Measurements from ENCODE around the gene SLC9C1.

SLC9C1 gene

DNA sequence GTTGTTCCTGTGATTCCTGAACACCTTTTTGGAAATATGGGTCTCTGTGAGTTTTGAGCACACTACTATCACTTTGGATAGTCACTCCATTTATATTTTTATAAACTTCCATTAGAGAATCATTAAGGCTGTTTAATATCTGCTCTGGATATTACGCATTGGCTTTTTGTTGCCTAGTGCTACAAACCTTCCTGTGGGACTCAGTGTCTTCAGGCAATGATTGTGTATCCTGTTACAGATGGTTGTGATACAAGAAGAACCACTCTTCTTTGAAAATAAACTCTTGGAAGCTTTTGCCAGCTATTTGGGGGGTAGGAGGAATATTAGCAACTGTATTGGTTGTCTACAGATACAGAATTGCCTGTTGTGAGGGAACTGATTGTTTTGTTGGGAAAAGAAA lies 176.6 kb downstream of the SLC9C1 start:
- TF ChIP-seq, protein P1, sequence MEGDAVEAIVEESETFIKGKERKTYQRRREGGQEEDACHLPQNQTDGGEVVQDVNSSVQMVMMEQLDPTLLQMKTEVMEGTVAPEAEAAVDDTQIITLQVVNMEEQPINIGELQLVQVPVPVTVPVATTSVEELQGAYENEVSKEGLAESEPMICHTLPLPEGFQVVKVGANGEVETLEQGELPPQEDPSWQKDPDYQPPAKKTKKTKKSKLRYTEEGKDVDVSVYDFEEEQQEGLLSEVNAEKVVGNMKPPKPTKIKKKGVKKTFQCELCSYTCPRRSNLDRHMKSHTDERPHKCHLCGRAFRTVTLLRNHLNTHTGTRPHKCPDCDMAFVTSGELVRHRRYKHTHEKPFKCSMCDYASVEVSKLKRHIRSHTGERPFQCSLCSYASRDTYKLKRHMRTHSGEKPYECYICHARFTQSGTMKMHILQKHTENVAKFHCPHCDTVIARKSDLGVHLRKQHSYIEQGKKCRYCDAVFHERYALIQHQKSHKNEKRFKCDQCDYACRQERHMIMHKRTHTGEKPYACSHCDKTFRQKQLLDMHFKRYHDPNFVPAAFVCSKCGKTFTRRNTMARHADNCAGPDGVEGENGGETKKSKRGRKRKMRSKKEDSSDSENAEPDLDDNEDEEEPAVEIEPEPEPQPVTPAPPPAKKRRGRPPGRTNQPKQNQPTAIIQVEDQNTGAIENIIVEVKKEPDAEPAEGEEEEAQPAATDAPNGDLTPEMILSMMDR (IDR thresholded peaks at IDR 0.05; ENCODE audit: low read depth, low read length), result no peak
- no peak for DNase-seq (ENCODE audit: extremely low read depth, low read depth)

DNA sequence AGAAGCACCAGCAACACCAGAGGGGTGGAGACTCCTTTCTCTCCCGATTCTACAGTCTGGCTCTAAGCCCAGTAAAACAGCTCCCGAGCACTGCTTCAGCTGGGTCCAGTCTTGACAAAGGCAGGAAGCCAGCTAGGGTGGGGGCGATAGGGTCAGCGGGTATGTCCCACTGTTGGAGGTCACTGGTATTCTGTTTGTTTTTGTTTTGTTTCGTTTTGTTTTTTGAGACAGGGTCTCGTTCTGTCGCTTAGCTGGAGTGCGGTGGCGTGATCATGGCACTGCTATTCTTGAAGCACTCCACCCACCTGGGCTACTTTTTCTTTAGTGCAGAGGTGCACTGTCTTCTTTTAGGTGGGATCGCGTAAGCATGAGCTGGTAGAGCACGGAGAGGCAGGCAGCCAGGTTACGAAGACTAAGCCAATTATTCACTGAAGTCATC lies 177.2 kb downstream of the SLC9C1 start:
- TF ChIP-seq, protein P1 (IDR thresholded peaks at IDR 0.05; ENCODE audit: low read depth, low read length), result no peak
- no peak for DNase-seq (ENCODE audit: extremely low read depth, low read depth)

DNA sequence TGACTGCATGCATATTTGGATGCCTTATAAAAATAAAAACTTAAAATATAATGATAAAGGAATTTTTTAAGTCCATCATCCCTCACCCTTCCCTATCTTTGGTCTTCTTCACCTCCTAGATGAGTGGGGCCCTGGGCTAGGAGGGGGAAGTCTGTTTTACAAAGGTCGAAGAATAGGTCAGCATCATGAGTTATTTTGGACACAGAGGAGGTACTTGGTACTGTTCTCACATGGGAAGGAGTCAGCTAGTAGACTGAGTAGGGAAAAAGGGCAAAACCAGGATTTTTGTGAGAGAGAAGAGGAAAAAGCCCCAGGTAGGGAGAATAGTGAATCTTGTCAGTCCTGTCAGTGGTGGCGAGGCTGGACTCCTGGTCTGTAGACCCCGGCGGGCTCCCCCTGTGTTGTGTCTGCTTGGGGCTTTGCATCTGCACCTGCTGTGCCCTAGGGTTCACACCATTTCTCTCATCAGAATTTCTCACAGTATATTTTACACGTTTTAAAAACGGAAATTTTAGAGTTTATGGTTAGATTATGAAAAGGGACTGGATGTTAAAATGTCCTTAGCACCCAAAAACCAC lies 178.1 kb downstream of the SLC9C1 start:
- DNase-seq (ENCODE audit: extremely low read depth, low read depth), result no peak
- TF ChIP-seq, protein P1 (IDR thresholded peaks at IDR 0.05; ENCODE audit: low read depth, low read length), result no peak

DNA sequence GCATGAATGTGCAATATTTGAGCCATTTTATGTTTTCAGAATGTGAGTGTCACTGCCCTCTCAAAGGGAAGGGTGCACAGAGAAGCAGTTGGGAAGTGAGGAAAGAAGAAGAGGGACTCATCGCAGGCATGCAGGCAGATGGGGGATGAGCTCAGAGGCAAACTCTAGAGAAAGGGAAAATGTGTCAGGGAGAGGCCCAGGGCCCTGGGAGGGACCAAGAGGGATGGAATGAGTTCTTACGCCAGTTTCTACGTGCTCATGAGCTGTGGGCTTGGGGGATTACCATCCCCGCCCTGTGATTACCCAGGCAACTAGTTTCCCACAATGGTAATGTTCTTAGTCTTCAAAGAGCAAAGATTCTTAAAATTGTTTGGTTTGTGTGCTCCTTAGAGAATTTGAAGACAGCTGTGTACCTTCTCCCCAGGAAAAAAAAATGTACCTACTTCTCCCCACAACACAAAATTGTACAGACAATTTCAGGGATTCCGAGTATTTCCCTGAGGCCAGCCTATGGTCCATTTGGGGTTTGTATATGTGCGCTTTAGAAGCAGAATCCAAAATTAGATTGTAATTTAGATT lies 178.8 kb downstream of the SLC9C1 start:
- TF ChIP-seq, protein P1 (IDR thresholded peaks at IDR 0.05; ENCODE audit: low read depth, low read length), result no peak
- DNase-seq (ENCODE audit: extremely low read depth, low read depth), result no peak

DNA sequence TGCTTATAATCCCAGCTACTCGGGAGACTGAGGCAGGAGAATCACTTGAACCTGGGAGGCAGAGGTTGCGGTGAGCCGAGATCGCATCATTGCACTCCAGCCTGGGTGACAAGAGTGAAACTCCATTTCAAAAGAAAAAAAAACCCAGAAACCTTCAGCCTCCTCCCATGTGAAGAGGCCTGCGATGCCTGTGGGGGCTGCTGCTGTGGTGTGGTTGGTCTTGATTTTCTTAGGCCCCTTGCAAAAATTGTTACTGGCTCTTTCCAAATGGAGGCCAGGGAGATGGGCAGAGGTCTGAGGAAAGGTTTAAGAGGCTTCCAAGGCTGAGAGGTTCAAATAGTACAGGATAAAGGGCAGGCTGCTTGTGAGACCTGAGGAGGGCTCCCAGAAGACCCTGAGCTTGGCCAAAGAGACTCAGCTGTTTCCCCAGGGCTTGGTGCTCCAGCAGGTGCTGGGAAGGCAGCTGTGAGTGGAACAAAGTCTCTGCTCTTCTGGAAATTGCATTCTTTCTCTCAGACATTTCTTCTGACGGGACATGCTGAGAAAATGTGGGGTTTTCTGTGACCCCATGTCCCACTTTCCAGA lies 179.3 kb downstream of the SLC9C1 start:
- no peak for DNase-seq (ENCODE audit: extremely low read depth, low read depth)
- TF ChIP-seq, protein P1 (IDR thresholded peaks at IDR 0.05; ENCODE audit: low read depth, low read length), result no peak

DNA sequence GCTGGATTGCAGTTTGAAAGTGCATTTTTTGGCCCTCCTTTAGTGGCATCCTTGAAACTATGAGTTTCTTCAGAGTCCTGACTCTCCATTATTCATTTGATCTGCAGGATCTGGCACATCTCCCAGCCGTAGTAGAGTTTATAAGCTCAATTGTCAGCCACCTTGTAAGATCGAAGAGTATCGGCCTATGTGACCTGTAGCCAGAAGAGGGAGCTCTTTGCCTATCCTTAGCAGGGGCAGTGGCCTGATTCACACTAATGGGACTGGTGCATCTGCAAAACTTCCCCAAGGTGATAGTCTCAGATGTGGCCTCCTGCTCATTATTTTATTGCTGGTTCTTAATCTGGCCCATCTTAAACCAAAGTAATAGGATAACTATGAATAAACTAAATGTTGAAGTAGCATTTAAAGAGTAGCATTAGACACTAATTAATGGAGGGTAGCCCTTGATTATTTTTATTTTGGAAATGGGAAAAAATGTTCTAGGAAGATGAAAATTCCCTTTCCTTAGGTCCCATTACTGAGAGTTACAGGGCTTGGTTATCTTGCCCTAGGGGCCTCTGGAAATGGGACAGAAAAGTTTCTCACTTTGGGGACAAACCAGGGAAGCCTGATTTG lies 182.1 kb downstream of the SLC9C1 start:
- peak; percentile 29 for DNase-seq (ENCODE audit: extremely low read depth, low read depth)
- TF ChIP-seq, protein P1 (IDR thresholded peaks at IDR 0.05; ENCODE audit: low read depth, low read length), result peak; percentile 83

DNA sequence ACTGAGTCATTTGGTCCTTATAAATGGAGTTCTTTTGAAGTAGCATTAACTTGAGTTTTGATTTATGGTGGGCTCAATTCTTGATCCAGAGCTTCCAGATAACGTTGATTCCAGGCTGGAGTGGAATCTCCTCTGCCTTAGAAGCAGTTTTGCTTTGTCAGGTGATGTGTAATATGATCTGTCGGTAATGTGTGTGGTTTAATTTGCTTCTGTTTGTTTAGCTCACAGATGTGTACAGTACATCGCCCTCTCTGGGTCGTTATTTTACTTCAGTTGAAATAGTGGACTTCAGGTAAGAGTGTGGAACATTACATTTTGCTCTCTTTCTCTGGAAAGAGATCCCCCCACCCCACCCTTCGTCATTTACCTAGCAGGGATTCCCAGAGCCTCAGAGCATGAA lies 184.7 kb downstream of the SLC9C1 start:
- no peak for DNase-seq (ENCODE audit: extremely low read depth, low read depth)
- TF ChIP-seq, protein P1 (IDR thresholded peaks at IDR 0.05; ENCODE audit: low read depth, low read length), result no peak

All from AG09319 (cell line).